Mucosa of stomach (tissue), 1 donor: ENCODE data around the gene PITPNB.

Experiments
- H3K27me3 ChIP-seq: one replicate; pipeline ENCODE4 v1.7.0; 2013; ENCODE audit warnings: mild to moderate bottlenecking, low read length; ENCODE audit not compliant: control insufficient read depth, insufficient read depth
- H3K36me3 ChIP-seq: one replicate; pipeline ENCODE4 v1.7.0; 2013; ENCODE audit warnings: low read length; ENCODE audit not compliant: control insufficient read depth, insufficient read depth
- H3K4me1 ChIP-seq: one replicate; pipeline ENCODE4 v1.7.0; 2013; ENCODE audit warnings: mild to moderate bottlenecking, low read length; ENCODE audit not compliant: control insufficient read depth, insufficient read depth
- H3K4me3 ChIP-seq: one replicate; pipeline ENCODE4 v1.7.0; 2013; ENCODE audit warnings: low read length
- H3K9ac ChIP-seq: one replicate; pipeline ENCODE4 v1.7.0; 2013; ENCODE audit warnings: mild to moderate bottlenecking, low read length, moderate library complexity
- H3K9me3 ChIP-seq: one replicate; pipeline ENCODE4 v1.7.0; 2013; ENCODE audit warnings: mild to moderate bottlenecking, low read length, moderate library complexity; ENCODE audit not compliant: control insufficient read depth
- donor health status: Pancreatic carcinoma.

Gene PITPNB

GRCh38 chr22:27810609-27811151, 108.4 kb downstream of the PITPNB start:
- no peaks in the 10 kb centered on the region for H3K36me3 ChIP-seq
- H3K4me3 ChIP-seq, result no peak overlapping the region
- no peaks in the 10 kb centered on the region for H3K9me3 ChIP-seq
- peaks cover 31% of the 10 kb centered on the region for H3K27me3 ChIP-seq
- peaks cover 9% of the 10 kb centered on the region for H3K4me1 ChIP-seq
- peak overlapping the region; percentile 47 for H3K9ac ChIP-seq

DNA sequence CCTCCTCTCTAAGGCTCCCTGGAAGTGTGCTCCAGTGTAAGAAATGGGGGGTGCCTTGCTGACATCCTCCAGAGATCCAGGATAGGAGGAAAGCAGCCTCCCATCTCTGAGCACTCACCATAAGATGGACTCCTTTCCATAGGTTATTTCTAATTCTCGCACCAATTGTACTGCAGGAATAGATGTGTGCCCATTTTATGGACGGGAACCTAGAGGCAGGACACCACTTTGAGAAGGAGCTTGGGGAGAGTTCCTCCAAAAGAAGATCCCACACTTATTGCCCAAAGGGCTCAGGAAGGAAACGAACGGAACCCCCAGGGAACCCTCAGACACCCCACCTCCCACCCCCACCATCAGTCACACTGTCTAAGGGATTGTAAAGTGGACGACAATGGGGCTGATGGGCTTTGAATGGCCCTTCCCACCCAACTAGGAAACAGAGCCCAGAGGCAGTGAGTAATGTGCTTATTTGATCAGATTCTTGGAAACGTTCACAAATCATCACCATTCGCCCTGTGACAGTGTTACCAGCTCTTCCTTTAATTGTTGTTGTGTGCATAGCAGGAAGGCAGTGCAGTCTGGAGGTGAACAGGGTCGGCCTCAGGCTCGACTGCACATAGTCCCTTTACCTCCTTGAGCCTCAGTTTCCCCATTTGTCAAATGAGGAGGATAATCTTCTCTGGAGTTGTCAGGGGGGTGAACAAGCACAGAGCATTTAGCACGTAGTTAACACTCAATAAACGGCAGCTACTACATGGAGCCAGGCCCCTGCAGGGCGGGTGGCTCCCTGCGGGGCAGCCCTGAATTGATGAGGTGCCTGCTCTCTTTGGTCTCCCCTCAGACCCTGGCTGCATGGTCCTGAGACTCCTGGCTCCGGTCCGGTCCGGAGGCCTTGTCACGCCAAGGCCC, 109.1 kb downstream of the PITPNB start:
- no peaks in the 10 kb centered on the region for H3K9me3 ChIP-seq
- peaks cover 9% of the 10 kb centered on the region for H3K4me1 ChIP-seq
- no peak overlapping the region for H3K9ac ChIP-seq
- no peaks in the 10 kb centered on the region for H3K36me3 ChIP-seq
- H3K27me3 ChIP-seq, result peaks cover 36% of the 10 kb centered on the region
- H3K4me3 ChIP-seq, result no peak overlapping the region

DNA sequence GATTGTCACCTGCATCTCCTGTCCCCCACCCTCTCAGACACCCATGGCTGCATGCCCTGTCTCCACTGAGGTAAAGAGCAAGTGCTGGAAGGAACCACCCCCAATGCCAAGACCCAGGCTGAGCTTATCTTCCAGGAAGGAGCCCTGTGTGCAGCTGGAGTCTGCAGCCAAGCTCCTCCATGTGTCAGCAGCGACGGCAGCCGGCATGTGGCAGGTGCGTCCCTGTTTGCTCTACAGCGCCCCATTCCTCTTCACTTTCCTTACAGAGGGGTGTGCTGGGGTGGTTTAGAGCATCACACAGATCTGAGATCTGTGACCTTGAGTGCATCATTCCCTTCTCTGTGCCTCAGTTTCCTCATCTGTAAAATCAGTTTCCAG, 109.8 kb downstream of the PITPNB start:
- Histone ChIP-seq H3K4me1 (peaks cover 9% of the 10 kb centered on the region), H3K4me3 (no peak overlapping the region), H3K36me3 (no peaks in the 10 kb centered on the region), H3K9ac (no peak overlapping the region), H3K9me3 (no peaks in the 10 kb centered on the region), H3K27me3 (peaks cover 42% of the 10 kb centered on the region)

DNA sequence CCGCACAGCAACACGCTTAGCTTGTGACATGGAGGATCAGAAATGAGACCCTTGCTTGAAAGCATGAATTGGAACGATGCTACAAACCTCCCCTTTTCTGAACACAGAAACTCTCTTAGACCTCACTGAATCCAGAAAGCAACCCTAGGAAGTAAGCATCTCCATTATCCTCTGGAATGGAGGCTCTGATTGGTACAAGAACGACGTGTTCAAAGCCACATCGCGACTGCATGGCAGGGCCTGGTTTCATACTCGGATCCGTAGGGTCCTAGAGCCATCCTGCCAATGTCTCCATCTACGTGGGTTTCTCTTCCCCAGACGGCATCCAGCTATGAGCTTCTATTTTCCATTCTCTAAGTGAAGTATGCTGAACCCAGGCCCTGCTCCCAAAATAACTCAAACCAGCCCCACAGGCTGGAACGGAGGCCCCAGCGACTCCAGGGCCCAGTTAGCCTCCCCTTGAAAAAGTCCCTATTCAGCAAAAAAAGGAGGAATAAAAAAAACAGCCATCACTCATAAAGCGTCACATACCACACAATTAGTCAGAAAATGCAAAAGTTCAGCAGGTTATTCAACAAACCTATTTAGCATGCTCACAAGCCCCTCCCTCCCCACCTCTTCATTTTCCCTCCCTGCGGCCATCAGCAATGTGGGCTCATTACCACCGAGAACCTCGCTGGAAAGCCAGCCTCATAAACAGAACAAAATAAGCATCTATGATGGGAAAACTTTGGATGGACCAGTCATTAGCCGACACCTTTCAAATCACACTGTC, 110.4 kb downstream of the PITPNB start:
- H3K9me3 ChIP-seq, result no peaks in the 10 kb centered on the region
- no peaks in the 10 kb centered on the region for H3K36me3 ChIP-seq
- peaks cover 9% of the 10 kb centered on the region for H3K4me1 ChIP-seq
- peaks cover 47% of the 10 kb centered on the region for H3K27me3 ChIP-seq
- H3K9ac ChIP-seq, result no peak overlapping the region
- H3K4me3 ChIP-seq, result no peak overlapping the region

DNA sequence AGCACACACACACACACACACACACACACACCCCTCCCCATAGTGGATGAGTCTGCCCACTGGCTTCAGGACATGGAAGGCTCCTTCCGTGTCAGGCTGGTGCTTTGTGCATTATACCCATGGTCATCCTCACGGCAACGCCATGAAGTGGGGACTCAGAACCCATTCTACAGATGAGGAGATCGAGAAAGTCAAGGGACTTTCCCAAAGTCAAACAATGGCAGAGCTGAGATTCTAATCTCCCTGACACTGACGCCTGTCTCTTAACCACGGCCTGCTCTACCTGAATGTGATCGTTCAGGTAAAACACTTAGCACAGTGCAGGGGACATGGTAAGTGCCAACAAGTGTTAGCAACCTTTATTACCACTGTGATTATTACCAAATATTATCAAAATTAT, 113.2 kb downstream of the PITPNB start:
- H3K27me3 ChIP-seq, result peaks cover 69% of the 10 kb centered on the region
- no peak overlapping the region for H3K4me3 ChIP-seq
- H3K36me3 ChIP-seq, result no peaks in the 10 kb centered on the region
- H3K9me3 ChIP-seq, result no peaks in the 10 kb centered on the region
- peaks cover 14% of the 10 kb centered on the region for H3K4me1 ChIP-seq
- H3K9ac ChIP-seq, result no peak overlapping the region

DNA sequence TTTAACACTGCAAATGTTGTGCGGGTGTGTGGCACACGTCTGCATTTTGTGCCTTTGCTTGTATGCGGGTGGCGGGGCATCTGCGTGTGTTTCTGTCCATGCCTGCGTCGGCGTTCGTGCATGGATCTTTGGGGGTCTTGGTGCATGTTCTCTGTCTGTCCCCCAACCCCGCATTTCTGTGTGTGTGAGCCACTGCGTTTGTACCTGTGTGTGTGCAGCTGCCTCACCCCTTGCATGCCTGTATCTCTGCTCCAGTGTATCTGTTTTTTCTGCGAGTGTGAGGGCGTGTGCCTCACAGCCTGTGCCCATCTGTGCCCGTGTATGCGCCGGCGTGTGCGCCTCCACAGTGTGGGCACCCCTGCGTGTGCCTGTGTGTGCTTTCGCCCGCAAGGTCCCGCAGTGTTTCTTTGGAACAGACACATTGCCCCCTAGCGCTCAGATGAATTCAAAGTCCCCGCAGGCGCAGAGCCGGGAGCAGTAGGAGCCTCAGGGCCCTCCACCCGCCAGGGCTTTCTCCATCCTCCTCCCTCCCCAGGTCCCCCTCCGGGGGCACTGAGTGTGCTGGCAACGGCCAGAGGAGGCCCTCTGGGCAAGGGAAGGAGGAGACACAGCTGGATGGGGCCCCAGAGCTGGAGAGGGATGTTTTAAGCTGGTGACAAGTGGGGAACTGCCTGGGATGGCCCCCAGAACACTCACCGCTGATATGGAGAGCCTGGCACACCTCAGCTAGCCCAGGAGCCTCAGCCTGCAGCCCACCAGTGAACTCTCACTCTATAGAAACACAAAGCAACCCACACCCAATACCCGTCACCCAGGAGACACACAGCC, 114.4 kb downstream of the PITPNB start:
- Histone ChIP-seq H3K9ac (no peak overlapping the region), H3K36me3 (no peaks in the 10 kb centered on the region), H3K9me3 (no peaks in the 10 kb centered on the region), H3K4me1 (peaks cover 16% of the 10 kb centered on the region), H3K4me3 (no peak overlapping the region), H3K27me3 (peaks cover 74% of the 10 kb centered on the region)

GRCh38 chr22:27803841-27804415, 115.1 kb downstream of the PITPNB start:
- H3K9ac ChIP-seq, result no peak overlapping the region
- no peak overlapping the region for H3K4me3 ChIP-seq
- H3K9me3 ChIP-seq, result no peaks in the 10 kb centered on the region
- H3K27me3 ChIP-seq, result peaks cover 73% of the 10 kb centered on the region
- no peaks in the 10 kb centered on the region for H3K36me3 ChIP-seq
- H3K4me1 ChIP-seq, result peaks cover 16% of the 10 kb centered on the region

DNA sequence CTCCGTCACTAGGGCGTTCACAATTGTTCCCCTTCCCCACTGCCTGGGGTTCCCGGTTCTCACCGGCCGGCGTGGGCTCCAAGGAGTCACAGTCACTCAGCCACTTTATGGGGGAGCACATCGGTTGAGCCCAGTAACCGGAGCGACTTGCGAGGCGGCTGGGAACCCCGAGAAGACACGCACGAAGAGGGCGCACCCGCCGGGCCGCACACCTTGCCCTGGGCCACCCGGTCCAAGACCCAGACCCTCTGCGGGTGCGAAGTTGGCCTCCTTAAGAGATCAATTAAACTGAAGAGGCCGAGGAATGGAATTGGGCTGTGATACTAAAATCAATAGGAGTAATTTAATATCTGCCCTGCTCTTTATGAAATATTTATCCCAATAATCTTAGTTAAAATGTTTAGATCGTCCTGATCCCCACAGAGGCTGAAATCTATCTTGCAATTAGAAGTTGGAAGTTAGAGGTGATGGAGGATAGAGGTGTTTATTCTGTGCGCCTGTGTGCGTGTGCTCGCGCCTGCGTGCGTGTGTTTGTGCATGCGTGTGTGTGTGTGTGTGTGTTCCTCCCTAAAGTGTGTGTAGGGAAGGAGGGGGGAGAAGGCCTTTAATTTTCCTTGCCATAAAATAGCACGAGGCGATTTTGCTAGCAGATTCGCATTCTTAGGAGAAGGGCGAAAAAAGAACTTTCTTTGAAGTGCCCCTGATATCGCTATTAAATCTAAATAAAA, 116.5 kb downstream of the PITPNB start:
- peaks cover 16% of the 10 kb centered on the region for H3K4me1 ChIP-seq
- peaks cover 71% of the 10 kb centered on the region for H3K27me3 ChIP-seq
- no peaks in the 10 kb centered on the region for H3K36me3 ChIP-seq
- peak overlapping the region; percentile 62 for H3K9ac ChIP-seq
- H3K9me3 ChIP-seq, result no peaks in the 10 kb centered on the region
- H3K4me3 ChIP-seq, result no peak overlapping the region
